Measurements from ENCODE around the gene MRPL52. TPM values are rescaled to one million over a fixed set of nuclear protein-coding genes. Genes with fewer than 3 reads are reported as not detected.
A peak's percentile ranks its signal among the peaks of the same experiment; 100 is the strongest.

MRPL52 gene
- total RNA-seq, 2 donors from 2014 or later, result 90.4 to 142 TPM

DNA sequence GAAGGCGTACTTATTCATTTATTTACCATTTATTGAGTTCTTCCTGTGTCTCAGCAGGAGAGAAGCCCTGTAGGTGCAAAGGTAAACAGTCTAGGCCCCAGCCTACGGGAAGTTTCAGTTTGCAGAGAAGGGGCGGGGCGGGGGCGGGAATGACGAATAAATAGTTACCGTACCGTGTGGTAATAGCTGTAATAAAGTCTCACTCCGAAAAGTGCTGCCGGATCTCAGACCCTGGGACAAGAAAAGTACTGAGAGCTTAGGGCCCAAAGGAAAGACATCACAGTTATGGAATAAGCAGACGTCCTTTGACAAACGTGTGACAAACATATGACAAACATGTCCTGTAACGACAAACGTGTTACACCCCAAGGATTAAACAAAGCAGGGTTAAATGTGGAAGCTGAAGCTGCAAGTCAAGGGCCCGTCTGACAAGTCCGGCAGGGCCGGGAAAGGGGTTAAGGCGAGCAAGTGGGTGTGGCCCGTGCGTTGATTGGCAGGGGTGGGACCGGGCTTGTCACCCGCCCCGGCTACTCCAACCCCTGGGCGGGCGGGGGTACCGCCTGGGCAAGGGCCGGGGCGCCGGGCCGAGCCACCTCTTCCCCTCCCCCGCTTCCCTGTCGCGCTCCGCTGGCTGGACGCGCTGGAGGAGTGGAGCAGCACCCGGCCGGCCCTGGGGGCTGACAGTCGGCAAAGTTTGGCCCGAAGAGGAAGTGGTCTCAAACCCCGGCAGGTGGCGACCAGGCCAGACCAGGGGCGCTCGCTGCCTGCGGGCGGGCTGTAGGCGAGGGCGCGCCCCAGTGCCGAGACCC is 41.7 kb downstream of the MRPL52 start, which contains the start of gene LRP10:
TSS of gene LRP10 (plus strand) at position 517 of the 809 bp plus-strand sequence. CDS start 564 bp downstream, outside the sequence.
- peak within 1 kb of the TSS; percentile 99 for H3K4me3 Mint-ChIP-seq
- peak within 1 kb of the TSS; percentile 99 for H3K27ac Mint-ChIP-seq
- no peaks in the 10 kb centered on the region for H3K27me3 Mint-ChIP-seq
- H3K4me1 Mint-ChIP-seq, result peaks cover 20% of the 10 kb centered on the region
- peak; percentile 82 for ATAC-seq (replicated peaks)
- H3K36me3 Mint-ChIP-seq (ENCODE audit: low read depth), result peaks cover 42% of the 10 kb centered on the region
- no peaks in the 10 kb centered on the region for H3K9me3 Mint-ChIP-seq

DNA sequence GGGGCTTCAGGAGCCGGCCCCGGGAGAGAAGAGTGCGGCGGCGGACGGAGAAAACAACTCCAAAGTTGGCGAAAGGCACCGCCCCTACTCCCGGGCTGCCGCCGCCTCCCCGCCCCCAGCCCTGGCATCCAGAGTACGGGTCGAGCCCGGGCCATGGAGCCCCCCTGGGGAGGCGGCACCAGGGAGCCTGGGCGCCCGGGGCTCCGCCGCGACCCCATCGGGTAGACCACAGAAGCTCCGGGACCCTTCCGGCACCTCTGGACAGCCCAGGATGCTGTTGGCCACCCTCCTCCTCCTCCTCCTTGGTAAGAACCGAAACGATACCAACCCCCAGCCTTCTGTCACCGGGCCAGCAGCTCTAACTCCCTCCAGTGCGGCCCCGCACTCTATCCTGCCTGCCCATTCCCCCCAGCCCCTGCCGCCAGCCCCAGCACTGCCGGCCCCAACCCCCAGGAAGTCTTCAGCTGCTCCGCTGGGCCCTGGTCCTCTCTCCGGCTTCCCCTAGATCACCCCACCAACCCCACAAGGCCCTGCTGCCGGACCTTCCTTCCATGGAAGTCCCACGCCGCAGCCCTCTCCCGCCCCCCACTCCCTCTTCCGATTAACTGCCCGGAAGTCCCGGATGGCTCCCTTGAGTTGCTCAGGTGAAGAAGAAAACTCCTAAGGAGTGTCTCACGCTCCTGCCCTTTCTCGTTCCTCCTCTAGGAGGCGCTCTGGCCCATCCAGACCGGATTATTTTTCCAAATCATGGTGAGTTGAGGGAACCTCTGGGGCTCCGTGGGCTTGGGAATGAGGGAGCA is 42.5 kb downstream of the MRPL52 start:
- Mint-ChIP-seq H3K27ac (peak overlapping the region; percentile 99), H3K9me3 (no peaks in the 10 kb centered on the region), H3K4me1 (peaks cover 16% of the 10 kb centered on the region), H3K4me3 (peak overlapping the region; percentile 99), H3K27me3 (no peaks in the 10 kb centered on the region), H3K36me3 (ENCODE audit: low read depth) (peaks cover 50% of the 10 kb centered on the region)
- ATAC-seq (replicated peaks), result peak; percentile 23

DNA sequence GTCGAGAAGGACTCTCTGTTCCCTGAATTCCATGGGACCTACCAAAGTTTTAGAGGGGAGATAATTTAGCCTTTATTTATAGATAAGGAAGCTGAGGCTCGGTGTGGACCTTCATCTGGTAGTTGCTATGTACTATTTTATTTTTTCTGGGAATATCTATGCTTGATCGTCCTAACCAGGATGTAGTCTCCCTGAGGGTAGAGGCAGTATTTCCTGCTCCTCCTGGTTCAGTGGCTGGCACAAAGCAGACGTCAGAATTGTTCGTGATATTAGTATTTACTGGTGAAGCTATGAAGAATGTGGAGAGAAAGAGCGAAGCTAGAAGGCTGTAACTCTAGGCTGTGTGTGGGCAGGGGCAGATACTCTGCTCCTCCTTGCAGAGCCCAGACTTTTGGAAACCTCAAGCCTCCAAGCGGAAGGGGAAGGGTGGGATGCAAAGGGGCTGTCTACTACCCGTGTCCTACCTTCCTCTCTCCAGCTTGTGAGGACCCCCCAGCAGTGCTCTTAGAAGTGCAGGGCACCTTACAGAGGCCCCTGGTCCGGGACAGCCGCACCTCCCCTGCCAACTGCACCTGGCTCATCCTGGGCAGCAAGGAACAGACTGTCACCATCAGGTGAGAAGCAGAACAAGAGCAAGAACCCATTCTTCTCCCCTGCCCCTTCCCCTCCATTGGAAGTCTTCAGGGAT is 43.3 kb downstream of the MRPL52 start:
- H3K4me3 Mint-ChIP-seq, result peak overlapping the region; percentile 99
- H3K27ac Mint-ChIP-seq, result peak overlapping the region; percentile 99
- no peaks in the 10 kb centered on the region for H3K9me3 Mint-ChIP-seq
- H3K4me1 Mint-ChIP-seq, result peaks cover 16% of the 10 kb centered on the region
- no peak for ATAC-seq (replicated peaks)
- peaks cover 57% of the 10 kb centered on the region for H3K36me3 Mint-ChIP-seq (ENCODE audit: low read depth)
- no peaks in the 10 kb centered on the region for H3K27me3 Mint-ChIP-seq

DNA sequence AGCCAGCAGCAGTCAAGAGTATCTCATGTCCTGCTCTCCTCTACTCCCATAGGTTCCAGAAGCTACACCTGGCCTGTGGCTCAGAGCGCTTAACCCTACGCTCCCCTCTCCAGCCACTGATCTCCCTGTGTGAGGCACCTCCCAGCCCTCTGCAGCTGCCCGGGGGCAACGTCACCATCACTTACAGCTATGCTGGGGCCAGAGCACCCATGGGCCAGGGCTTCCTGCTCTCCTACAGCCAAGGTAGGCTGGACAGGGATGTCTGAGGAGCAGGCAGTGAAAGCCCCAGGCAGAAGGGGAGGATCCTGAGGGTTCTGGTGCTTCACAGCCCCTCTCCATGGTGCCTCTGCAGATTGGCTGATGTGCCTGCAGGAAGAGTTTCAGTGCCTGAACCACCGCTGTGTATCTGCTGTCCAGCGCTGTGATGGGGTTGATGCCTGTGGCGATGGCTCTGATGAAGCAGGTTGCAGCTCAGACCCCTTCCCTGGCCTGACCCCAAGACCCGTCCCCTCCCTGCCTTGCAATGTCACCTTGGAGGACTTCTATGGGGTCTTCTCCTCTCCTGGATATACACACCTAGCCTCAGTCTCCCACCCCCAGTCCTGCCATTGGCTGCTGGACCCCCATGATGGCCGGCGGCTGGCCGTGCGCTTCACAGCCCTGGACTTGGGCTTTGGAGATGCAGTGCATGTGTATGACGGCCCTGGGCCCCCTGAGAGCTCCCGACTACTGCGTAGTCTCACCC is 45.5 kb downstream of the MRPL52 start:
- H3K4me1 Mint-ChIP-seq, result peaks cover 22% of the 10 kb centered on the region
- ATAC-seq (replicated peaks), result no peak
- H3K9me3 Mint-ChIP-seq, result no peaks in the 10 kb centered on the region
- no peak overlapping the region for H3K4me3 Mint-ChIP-seq
- H3K27ac Mint-ChIP-seq, result no peak overlapping the region
- H3K36me3 Mint-ChIP-seq (ENCODE audit: low read depth), result peaks cover 73% of the 10 kb centered on the region
- H3K27me3 Mint-ChIP-seq, result no peaks in the 10 kb centered on the region

DNA sequence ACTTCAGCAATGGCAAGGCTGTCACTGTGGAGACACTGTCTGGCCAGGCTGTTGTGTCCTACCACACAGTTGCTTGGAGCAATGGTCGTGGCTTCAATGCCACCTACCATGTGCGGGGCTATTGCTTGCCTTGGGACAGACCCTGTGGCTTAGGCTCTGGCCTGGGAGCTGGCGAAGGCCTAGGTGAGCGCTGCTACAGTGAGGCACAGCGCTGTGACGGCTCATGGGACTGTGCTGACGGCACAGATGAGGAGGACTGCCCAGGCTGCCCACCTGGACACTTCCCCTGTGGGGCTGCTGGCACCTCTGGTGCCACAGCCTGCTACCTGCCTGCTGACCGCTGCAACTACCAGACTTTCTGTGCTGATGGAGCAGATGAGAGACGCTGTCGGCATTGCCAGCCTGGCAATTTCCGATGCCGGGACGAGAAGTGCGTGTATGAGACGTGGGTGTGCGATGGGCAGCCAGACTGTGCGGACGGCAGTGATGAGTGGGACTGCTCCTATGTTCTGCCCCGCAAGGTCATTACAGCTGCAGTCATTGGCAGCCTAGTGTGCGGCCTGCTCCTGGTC is 46.1 kb downstream of the MRPL52 start:
- no peak overlapping the region for H3K4me3 Mint-ChIP-seq
- no peaks in the 10 kb centered on the region for H3K27me3 Mint-ChIP-seq
- peak overlapping the region; percentile 38 for H3K27ac Mint-ChIP-seq
- no peaks in the 10 kb centered on the region for H3K9me3 Mint-ChIP-seq
- H3K4me1 Mint-ChIP-seq, result peaks cover 18% of the 10 kb centered on the region
- no peak for ATAC-seq (replicated peaks)
- H3K36me3 Mint-ChIP-seq (ENCODE audit: low read depth), result peaks cover 73% of the 10 kb centered on the region

DNA sequence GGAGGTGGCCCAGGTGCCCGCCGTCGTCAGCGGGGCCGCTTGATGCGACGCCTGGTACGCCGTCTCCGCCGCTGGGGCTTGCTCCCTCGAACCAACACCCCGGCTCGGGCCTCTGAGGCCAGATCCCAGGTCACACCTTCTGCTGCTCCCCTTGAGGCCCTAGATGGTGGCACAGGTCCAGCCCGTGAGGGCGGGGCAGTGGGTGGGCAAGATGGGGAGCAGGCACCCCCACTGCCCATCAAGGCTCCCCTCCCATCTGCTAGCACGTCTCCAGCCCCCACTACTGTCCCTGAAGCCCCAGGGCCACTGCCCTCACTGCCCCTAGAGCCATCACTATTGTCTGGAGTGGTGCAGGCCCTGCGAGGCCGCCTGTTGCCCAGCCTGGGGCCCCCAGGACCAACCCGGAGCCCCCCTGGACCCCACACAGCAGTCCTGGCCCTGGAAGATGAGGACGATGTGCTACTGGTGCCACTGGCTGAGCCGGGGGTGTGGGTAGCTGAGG is 47.4 kb downstream of the MRPL52 start:
- Mint-ChIP-seq H3K27ac (no peak overlapping the region), H3K4me3 (no peak overlapping the region), H3K36me3 (ENCODE audit: low read depth) (peaks cover 73% of the 10 kb centered on the region), H3K27me3 (no peaks in the 10 kb centered on the region), H3K9me3 (no peaks in the 10 kb centered on the region), H3K4me1 (peaks cover 23% of the 10 kb centered on the region)
- ATAC-seq (replicated peaks), result no peak

DNA sequence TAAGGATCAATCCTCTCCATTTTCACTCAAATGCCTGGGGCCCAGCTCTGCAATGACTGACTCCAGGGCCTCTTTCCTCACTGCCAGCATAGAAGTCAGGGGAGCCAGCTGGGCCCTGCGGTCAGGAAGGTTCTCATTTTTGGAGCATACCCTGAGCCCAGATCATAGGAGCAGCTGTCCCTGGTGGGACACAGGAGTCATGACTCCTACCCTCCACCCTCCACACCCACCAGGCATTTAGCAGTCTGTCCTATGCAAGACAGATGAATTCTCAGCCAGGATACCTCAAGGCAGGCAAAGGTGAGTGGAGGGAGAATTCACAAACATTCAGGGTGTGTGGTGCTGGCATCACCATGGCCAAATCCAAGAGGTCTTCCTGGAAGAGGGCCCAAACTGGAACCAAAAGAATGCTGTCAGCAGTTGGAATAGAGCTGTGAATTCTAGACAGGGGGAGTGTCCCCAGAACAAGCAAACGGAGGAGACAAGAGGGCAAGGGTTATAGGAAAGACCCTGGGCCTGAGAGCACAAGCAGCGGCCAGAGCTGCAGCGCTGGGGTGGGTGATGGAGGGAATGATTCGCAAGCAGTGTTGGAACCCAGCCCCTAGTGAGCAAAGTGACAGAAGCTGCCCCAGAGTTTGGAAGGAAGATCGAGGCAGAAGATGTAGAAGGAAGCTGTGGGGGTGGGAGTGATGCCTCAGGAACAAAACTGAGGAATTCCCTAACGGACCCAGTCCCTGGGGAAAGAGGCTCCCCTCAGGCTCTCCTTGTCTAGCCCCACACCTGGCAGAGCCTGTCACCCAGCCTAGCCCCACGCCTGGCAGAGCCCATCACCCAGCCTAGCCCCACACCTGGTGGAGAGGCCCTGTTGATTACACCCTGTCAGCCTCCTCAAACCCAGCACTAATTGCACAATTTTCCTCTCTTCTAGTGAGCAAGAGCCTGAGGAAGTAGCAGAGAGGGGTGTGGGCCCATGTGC is 48.9 kb downstream of the MRPL52 start:
- ATAC-seq (replicated peaks), result no peak
- no peak overlapping the region for H3K4me3 Mint-ChIP-seq
- H3K36me3 Mint-ChIP-seq (ENCODE audit: low read depth), result peaks cover 59% of the 10 kb centered on the region
- no peaks in the 10 kb centered on the region for H3K27me3 Mint-ChIP-seq
- peaks cover 22% of the 10 kb centered on the region for H3K4me1 Mint-ChIP-seq
- peak overlapping the region; percentile 74 for H3K27ac Mint-ChIP-seq
- H3K9me3 Mint-ChIP-seq, result no peaks in the 10 kb centered on the region

DNA sequence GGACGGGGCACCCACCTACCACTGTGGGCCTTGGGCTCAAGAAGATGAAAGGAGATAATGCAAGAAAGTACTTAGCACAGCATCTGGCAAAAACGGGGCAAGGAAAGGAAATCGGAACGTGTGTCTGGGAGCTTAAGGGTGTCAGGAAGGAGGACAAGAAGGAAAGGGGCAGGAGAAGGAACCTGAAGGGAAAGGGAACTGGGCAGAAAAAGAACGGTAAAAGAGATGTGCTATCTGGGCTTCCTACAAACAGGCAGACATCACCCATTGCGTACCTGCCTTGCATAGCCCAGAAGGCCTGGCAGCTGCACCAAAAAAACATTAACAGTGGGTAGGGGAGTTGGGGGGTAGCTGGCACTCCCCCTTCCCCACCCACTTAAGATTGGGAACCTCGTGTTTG is 52.4 kb downstream of the MRPL52 start:
- H3K9me3 Mint-ChIP-seq, result no peaks in the 10 kb centered on the region
- H3K4me1 Mint-ChIP-seq, result peaks cover 30% of the 10 kb centered on the region
- H3K27me3 Mint-ChIP-seq, result no peaks in the 10 kb centered on the region
- peaks cover 24% of the 10 kb centered on the region for H3K36me3 Mint-ChIP-seq (ENCODE audit: low read depth)
- H3K27ac Mint-ChIP-seq, result peak overlapping the region; percentile 1
- no peak for ATAC-seq (replicated peaks)
- H3K4me3 Mint-ChIP-seq, result no peak overlapping the region

DNA sequence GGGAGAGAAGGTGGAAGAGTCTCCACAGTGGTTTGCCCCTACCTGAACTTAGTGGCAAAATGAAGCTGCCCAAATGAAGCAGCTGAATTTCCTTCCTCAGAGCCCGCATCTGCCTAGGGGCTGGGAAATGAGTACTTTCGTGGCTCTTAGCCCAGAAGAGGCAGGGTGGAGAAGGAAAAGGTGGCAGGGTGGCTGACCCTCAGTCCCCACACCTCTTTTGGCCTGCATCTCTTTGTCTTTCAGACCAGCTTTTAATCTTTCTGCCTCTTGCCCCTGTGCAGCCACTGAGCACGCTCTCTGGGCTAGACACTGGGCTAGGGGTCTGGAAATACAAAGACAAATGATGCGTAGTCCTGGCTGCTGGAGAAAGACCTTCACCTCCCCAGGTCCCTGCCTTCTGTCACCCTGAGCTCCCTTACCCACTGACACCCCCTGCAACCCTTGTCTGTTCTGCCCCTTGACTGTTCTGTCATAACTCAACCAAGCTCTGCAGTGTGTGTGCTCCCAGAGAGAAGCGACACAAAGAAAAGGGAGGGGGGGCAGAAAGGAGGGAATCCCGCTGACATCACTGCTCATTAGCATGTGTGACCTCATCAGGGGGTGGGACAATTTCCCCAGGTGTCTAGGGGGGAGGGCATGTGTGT is 53.0 kb downstream of the MRPL52 start:
- Mint-ChIP-seq H3K4me3 (no peak overlapping the region), H3K9me3 (no peaks in the 10 kb centered on the region), H3K4me1 (peaks cover 30% of the 10 kb centered on the region), H3K27me3 (no peaks in the 10 kb centered on the region), H3K36me3 (ENCODE audit: low read depth) (peaks cover 19% of the 10 kb centered on the region), H3K27ac (peak overlapping the region; percentile 49)
- ATAC-seq (replicated peaks), result no peak

DNA sequence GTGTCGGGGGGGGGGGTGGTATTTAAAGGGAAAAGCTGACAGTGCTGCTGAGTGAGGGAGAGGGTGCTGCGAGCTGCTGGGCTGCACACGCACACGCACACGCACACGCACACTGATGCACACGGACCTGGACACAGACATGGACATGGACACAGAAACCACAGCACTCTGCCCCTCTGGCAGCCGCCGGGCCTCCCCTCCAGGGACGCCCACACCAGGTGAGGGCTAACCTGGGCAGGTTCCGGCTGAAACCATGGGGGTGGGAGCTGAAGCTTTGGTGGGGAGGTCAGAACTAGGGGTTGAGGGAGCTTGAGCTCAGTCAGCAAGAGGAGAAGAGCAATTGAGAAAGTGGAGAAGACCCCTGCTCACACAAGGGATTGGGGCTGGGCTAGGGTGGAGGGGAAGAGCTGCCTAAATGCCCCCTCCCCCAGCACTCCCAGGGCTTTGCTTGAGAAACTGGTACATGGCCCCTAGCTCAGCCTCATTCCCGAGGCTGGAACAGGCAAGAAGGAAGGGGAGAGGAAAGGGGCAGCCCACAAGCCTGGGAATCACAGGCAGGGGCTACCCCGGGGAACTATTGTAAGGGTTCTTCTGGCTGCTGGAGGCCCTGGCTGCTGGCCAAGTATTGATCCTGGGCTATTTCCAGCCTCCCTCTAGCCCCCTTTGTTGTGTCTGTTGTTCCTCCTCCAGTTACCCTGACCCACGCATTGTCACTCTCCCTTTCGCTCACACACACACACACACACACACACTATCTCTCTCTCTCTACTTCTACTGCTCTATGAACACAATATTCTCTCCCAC is 53.7 kb downstream of the MRPL52 start, which contains the start of gene REM2:
TSS of gene REM2 (plus strand) at position 50 of the 804 bp plus-strand sequence. CDS start at position 116, 66 bp downstream.
- no peak for ATAC-seq (replicated peaks)
- Mint-ChIP-seq H3K36me3 (ENCODE audit: low read depth) (peaks cover 11% of the 10 kb centered on the region), H3K27ac (peak within 1 kb of the TSS; percentile 49), H3K4me1 (peaks cover 30% of the 10 kb centered on the region), H3K9me3 (no peaks in the 10 kb centered on the region), H3K4me3 (no peak within 1 kb of the TSS), H3K27me3 (no peaks in the 10 kb centered on the region)

DNA sequence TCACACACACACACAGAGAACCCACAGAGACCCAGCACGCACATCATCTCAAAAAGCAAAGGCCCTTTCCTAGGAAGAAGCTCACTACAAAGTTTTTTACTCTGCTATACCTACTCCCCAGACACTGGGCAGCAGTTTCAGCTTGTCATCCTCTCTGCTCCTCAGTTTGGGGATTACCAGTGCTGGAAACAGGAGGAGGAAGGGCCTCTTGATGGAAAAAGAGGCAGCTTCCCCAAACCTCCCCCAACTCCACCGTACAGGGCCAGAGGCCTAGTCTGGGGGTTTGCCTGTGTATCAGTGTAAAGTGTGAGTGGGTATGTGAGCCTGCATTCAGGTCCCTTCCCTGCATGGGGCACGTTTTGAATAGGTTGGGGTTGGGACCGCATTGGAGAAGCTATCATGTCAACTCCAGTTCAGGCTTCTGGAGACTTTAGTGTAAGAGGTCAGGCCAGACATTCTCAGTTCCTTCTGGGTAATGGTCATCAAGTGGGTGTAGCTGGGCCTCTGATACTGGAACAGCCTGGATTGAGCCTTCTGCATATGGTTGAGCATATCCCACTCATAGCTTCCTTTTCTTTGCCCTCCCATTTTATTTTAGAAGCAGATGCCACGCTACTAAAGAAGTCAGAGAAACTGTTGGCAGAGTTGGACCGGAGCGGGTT is 54.5 kb downstream of the MRPL52 start:
- no peak for ATAC-seq (replicated peaks)
- Mint-ChIP-seq H3K4me1 (peaks cover 29% of the 10 kb centered on the region), H3K9me3 (no peaks in the 10 kb centered on the region), H3K27ac (peak overlapping the region; percentile 16), H3K4me3 (no peak overlapping the region), H3K27me3 (no peaks in the 10 kb centered on the region), H3K36me3 (ENCODE audit: low read depth) (peaks cover 5% of the 10 kb centered on the region)

All from activated T-helper 17 cell treated with anti-CD3 and anti-CD28 coated beads, Interleukin-2, amount 50 U/mL, for 72 hours (primary cell).